ENCODE data around the gene TBATA. TPM values are rescaled to one million over a fixed set of nuclear protein-coding genes. Genes with fewer than 3 reads are reported as not detected.

The TBATA gene
- polyA plus RNA-seq, 1 donor = not detected

Other genes starting within 250 kb of the TBATA start
- gene PRF1, start 182.6 kb downstream of the TBATA start, polyA plus RNA-seq (ENCODE audit: insufficient read length) = 0.82 TPM
- 17.9 TPM for gene ADAMTS14, start 112.9 kb downstream of the TBATA start, polyA plus RNA-seq (ENCODE audit: insufficient read length)
- 26.7 TPM for gene SGPL1, start 30.6 kb upstream of the TBATA start, polyA plus RNA-seq (ENCODE audit: insufficient read length)
- gene PCBD1, start 103.2 kb upstream of the TBATA start, polyA plus RNA-seq (ENCODE audit: insufficient read length) = 77.8 TPM